Sigmoid colon (tissue), 7 donors: ENCODE measurements around the gene C1orf56. TPM values are rescaled to one million over a fixed set of nuclear protein-coding genes. Genes with fewer than 3 reads are reported as not detected.

ENCODE experiments used
- DNase-seq: peaks from one replicate; pipeline ENCODE4 v3.0.0-alpha.2; 2019
- H3K27ac ChIP-seq, 4 donors: fragments of 200-600 bp; sonication (generic); one replicate each; pipeline ENCODE4 v1.5.1; 2016 to 2019; ENCODE audit warnings: mild to moderate bottlenecking in 1 of 4
- H3K27me3 ChIP-seq, 3 donors: fragments of 200-600 bp; sonication (generic); one replicate each; pipeline ENCODE4 v1.5.1; 2019; ENCODE audit warnings: mild to moderate bottlenecking in 1 of 3
- H3K36me3 ChIP-seq, 4 donors: fragments of 200-600 bp; sonication (generic); one replicate each; pipeline ENCODE4 v1.5.1; 2016 to 2019
- H3K4me1 ChIP-seq, 4 donors: fragments of 200-600 bp; sonication (generic); one replicate each; pipeline ENCODE4 v1.5.1; 2017 to 2019
- H3K4me3 ChIP-seq, 4 donors: fragments of 200-600 bp; sonication (generic); one replicate each; pipeline ENCODE4 v1.5.1; 2017 to 2019; ENCODE audit warnings: mild to moderate bottlenecking in 2 of 4, moderate library complexity in 1 of 4
- H3K9me3 ChIP-seq, 4 donors: fragments of 200-600 bp in 3 of 4; sonication (generic) in 3 of 4; one replicate each; pipeline versions ENCODE4 v1.5.1 to v1.6.1; 2013 to 2019
- EP300 ChIP-seq, 4 donors: sonication (generic); formaldehyde crosslinking; IDR thresholded peaks; one replicate each; pipeline ENCODE4 v1.6.1; 2017; ENCODE audit warnings: antibody characterized with exemption in 4 of 4
- POLR2A ChIP-seq, 2 donors: fragments of 450-650 bp; IDR thresholded peaks; one replicate each; pipeline ENCODE4 v1.6.1; 2016; ENCODE audit warnings: antibody characterized with exemption in 2 of 2, mild to moderate bottlenecking in 2 of 2, moderate library complexity in 2 of 2
- POLR2AphosphoS5 ChIP-seq, 4 donors: sonication (generic); formaldehyde crosslinking; IDR thresholded peaks; one replicate each; pipeline ENCODE4 v1.6.1; 2017; ENCODE audit warnings: antibody characterized with exemption in 4 of 4
- WGBS, 2 donors: extraction: QIAGEN DNeasy Blood & Tissue Kit; methylation state at CpG; one replicate each; pipeline ENCODE4 v1.1.7; 2013; 5-methylcytosine and 5-hydroxymethylcytosine counted together
- intact Hi-C: fragments of 100-400 bp; cut with DNase I; formaldehyde crosslinking; loops from one replicate; pipeline ENCODE4 v1.15.1; 2023
- polyA plus RNA-seq, 3 donors: library from polyadenylated mRNA; stranded (reverse); fragments of 200-250 nt; gene quantifications; one replicate each; pipeline ENCODE4 v1.2.3, GENCODE V29; 2013
- total RNA-seq, 4 donors: library from RNA; depleted of rRNA; stranded (reverse); fragments of >200 nt; gene quantifications; one replicate each; pipeline ENCODE4 v1.1.0, GENCODE V29; 2016
- TF ChIP-seq, protein P1 (sequence below), 4 experiments: fragments of 450-650 bp in 3 of 4; fragments of 200-600 bp in 1 of 4; IDR thresholded peaks; one replicate each; pipeline ENCODE4 v1.5.1; 2016 to 2019; ENCODE audit warnings: antibody characterized with exemption in 4 of 4, mild to moderate bottlenecking in 3 of 4, moderate library complexity in 2 of 4
- donor health status: healthy with polysubstance abuse.
- donor health status: Bipolar disorder and iron deficiency.
- donor health status: healthy.

The C1orf56 gene
- total and polyA plus RNA-seq, 7 donors: 0.46 to 7.8 (median 4.1) TPM

GRCh38 chr1:151060007-151060656, 12.6 kb downstream of the C1orf56 start, which contains the start of gene MLLT11:
Gene MLLT11 (plus strand): TSS chr1:151060397. CDS start chr1:151067225, 6,828 bp downstream.
- intact Hi-C loops: no loop called here
- DNase-seq: peak; percentile 84
- WGBS, 2 donors: 2 to 6% methylated on average over 15 of the region's 15 CpGs
- Histone ChIP-seq H3K27me3 (no peaks in the 10 kb centered on the region), H3K36me3 (peaks cover 6 to 11% (median 7%) of the 10 kb centered on the region in 4 donors), H3K4me1 (peaks cover 0 to 51% (median 40%) of the 10 kb centered on the region in 4 donors), H3K27ac (peak within 1 kb of the TSS; percentile 90 to 97 (median 92)), H3K4me3 (peak within 1 kb of the TSS; percentile 75 to 98 (median 84)), H3K9me3 (no peaks in the 10 kb centered on the region)
- TF ChIP-seq POLR2A (IDR thresholded peaks at IDR 0.05) (peak in 1 of 2 donors; percentile 19), EP300 (IDR thresholded peaks at IDR 0.05) (peak in 1 of 4 donors; percentile 5), POLR2AphosphoS5 (IDR thresholded peaks at IDR 0.05) (peak; percentile 80 to 93 (median 84))
- TF ChIP-seq, protein P1, sequence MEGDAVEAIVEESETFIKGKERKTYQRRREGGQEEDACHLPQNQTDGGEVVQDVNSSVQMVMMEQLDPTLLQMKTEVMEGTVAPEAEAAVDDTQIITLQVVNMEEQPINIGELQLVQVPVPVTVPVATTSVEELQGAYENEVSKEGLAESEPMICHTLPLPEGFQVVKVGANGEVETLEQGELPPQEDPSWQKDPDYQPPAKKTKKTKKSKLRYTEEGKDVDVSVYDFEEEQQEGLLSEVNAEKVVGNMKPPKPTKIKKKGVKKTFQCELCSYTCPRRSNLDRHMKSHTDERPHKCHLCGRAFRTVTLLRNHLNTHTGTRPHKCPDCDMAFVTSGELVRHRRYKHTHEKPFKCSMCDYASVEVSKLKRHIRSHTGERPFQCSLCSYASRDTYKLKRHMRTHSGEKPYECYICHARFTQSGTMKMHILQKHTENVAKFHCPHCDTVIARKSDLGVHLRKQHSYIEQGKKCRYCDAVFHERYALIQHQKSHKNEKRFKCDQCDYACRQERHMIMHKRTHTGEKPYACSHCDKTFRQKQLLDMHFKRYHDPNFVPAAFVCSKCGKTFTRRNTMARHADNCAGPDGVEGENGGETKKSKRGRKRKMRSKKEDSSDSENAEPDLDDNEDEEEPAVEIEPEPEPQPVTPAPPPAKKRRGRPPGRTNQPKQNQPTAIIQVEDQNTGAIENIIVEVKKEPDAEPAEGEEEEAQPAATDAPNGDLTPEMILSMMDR (IDR thresholded peaks at IDR 0.05): no peak

DNA sequence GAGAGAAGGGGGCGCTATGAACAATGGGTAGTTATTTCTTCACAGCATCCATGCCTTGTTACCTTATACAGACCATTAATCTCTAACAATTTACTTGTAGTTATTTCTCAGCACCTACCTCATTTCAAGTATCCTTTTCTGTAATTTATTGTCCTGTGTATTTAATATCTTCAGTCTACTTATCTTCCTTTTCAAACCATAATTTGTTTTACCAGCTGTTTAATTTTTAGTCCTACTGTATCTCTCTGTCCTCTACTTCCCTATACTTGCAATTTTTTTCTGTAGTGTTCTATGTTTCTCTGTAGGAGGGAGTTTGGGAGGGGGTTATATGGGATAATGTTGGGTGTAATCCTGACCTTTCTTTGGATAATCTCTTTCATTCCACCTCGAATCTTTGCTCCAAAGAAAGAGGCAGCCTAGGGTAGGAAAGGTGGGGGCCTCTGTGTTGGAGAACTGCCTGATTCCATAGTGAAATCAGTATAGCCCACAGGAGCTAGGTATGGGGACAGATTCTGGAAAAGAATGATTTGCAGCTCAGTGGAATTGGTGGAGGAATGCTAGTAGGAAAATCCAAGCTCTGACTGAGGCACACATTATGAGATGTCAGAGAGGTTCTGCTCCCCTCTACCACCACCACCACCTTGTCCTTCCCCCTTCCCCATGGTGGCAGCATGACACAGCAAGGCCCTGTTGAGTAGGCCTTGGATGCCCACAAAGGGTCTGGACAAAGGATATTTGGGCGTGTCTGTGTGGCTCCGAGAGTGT, 13.3 kb downstream of the C1orf56 start:
- peaks cover 0 to 46% (median 33%) of the 10 kb centered on the region in 4 donors for H3K4me1 ChIP-seq

GRCh38 chr1:151061704-151062103, 14.2 kb downstream of the C1orf56 start:
- H3K27me3 ChIP-seq: no peaks in the 10 kb centered on the region
- H3K4me1 ChIP-seq: peaks cover 0 to 37% (median 25%) of the 10 kb centered on the region in 4 donors
- H3K36me3 ChIP-seq: no peaks in the 10 kb centered on the region
- no peaks in the 10 kb centered on the region for H3K9me3 ChIP-seq
- no peak overlapping the region for H3K4me3 ChIP-seq
- TF ChIP-seq EP300 (IDR thresholded peaks at IDR 0.05) (no peak), POLR2A (IDR thresholded peaks at IDR 0.05) (no peak), POLR2AphosphoS5 (IDR thresholded peaks at IDR 0.05) (no peak)
- TF ChIP-seq, protein P1 (IDR thresholded peaks at IDR 0.05): no peak
- 84 to 92% methylated on average over 2 of the region's 2 CpGs for WGBS, 2 donors
- no peak for DNase-seq
- intact Hi-C loops: no loop called here
- peak overlapping the region in 1 of 4 donors; percentile 97 for H3K27ac ChIP-seq

More for the DNA sequence above, 13.3 kb downstream of the C1orf56 start:
- 65 to 76% methylated on average over 4 of the region's 4 CpGs for WGBS, 2 donors
- Histone ChIP-seq H3K4me3 (peak overlapping the region; percentile 75 to 98 (median 84)), H3K27ac (peak overlapping the region; percentile 90 to 97 (median 92)), H3K27me3 (no peaks in the 10 kb centered on the region), H3K9me3 (no peaks in the 10 kb centered on the region), H3K36me3 (peaks cover 0 to 3% (median 0%) of the 10 kb centered on the region in 4 donors)
- intact Hi-C loops: no loop called here
- peak; percentile 52 for DNase-seq
- TF ChIP-seq, protein P1 (IDR thresholded peaks at IDR 0.05): no peak
- no peak for TF ChIP-seq POLR2AphosphoS5 (IDR thresholded peaks at IDR 0.05)
- no peak for TF ChIP-seq POLR2A (IDR thresholded peaks at IDR 0.05)
- no peak for TF ChIP-seq EP300 (IDR thresholded peaks at IDR 0.05)

GRCh38 chr1:151062741-151063371, 15.3 kb downstream of the C1orf56 start:
- peak overlapping the region in 1 of 4 donors; percentile 41 for H3K27ac ChIP-seq
- WGBS, 2 donors: 79 to 88% methylated on average over 3 of the region's 3 CpGs
- peak; percentile 11 for DNase-seq

More at GRCh38 chr1:151062741-151063371, 15.3 kb downstream of the C1orf56 start:
- no peaks in the 10 kb centered on the region for H3K9me3 ChIP-seq
- TF ChIP-seq, protein P1 (IDR thresholded peaks at IDR 0.05): no peak
- no peak for TF ChIP-seq POLR2AphosphoS5 (IDR thresholded peaks at IDR 0.05)
- no peak for TF ChIP-seq EP300 (IDR thresholded peaks at IDR 0.05)
- TF ChIP-seq POLR2A (IDR thresholded peaks at IDR 0.05): no peak
- no peaks in the 10 kb centered on the region for H3K36me3 ChIP-seq
- no peaks in the 10 kb centered on the region for H3K27me3 ChIP-seq
- H3K4me3 ChIP-seq: no peak overlapping the region
- intact Hi-C loops: no loop called here
- peaks cover 0 to 26% (median 14%) of the 10 kb centered on the region in 4 donors for H3K4me1 ChIP-seq
